OCI-LY7 (cell line): ENCODE data around the gene MAP2K2. TPM values are rescaled to one million over a fixed set of nuclear protein-coding genes. Genes with fewer than 3 reads are reported as not detected.

Source experiments
- BruUV-seq: library from RNA; stranded (reverse); fragments of 400-500 nt; replicated peaks from 2 replicates; lab custom pipeline; 2021; lab: Mats Ljungman, UMichigan
- CTCF ChIA-PET: fragments of 300-600 bp; sonication (Branson Sonifier 250); formaldehyde crosslinking; loops from one replicate; lab custom pipeline; 2022; ENCODE audit warnings: antibody characterized with exemption; ENCODE audit not compliant: unreplicated experiment; lab: Charles Lee
- POLR2A ChIA-PET: fragments of 300-600 bp; sonication (Branson Sonifier 250); formaldehyde crosslinking; loops from one replicate; lab custom pipeline; 2022; ENCODE audit warnings: antibody characterized with exemption; lab: Charles Lee
- DNase-seq: peaks from one replicate; pipeline ENCODE4 v3.0.0-alpha.2; 2015; ENCODE audit warnings: low spot score
- H2AFZ ChIP-seq: fragments of 200-600 bp; sonication (generic), shearing (Covaris generic); 2 replicates; pipeline ENCODE4 v1.6.1; 2014; ENCODE audit warnings: mild to moderate bottlenecking, antibody characterized with exemption, low read length, moderate library complexity
- H3K27ac ChIP-seq: fragments of 200-600 bp; sonication (generic); 2 replicates; pipeline ENCODE4 v1.5.1; 2014; ENCODE audit warnings: mixed run types, low read depth, mild to moderate bottlenecking, moderate library complexity, low read length, inconsistent platforms; ENCODE audit not compliant: poor library complexity, severe bottlenecking
- H3K36me3 ChIP-seq: fragments of 200-600 bp; sonication (generic); 2 replicates; pipeline ENCODE4 v1.6.1; 2014; ENCODE audit warnings: mild to moderate bottlenecking, antibody characterized with exemption, low read length, moderate library complexity, mixed read lengths; ENCODE audit not compliant: insufficient read depth
- H3K4me1 ChIP-seq: fragments of 200-600 bp; sonication (generic); 2 replicates; pipeline ENCODE4 v1.5.1; 2014; ENCODE audit warnings: mild to moderate bottlenecking, low read length; ENCODE audit not compliant: insufficient read depth, poor library complexity, severe bottlenecking
- H3K4me2 ChIP-seq: fragments of 200-600 bp; sonication (generic); 2 replicates; pipeline ENCODE4 v1.6.1; 2014; ENCODE audit warnings: mild to moderate bottlenecking, low read length
- H3K4me3 ChIP-seq: fragments of 200-600 bp; sonication (generic); 2 replicates; pipeline ENCODE4 v1.5.1; 2014; ENCODE audit warnings: mild to moderate bottlenecking, low read depth, low read length; ENCODE audit not compliant: poor library complexity, severe bottlenecking
- H3K79me2 ChIP-seq: fragments of 200-600 bp; sonication (generic); 2 replicates; pipeline ENCODE4 v1.6.1; 2016; ENCODE audit warnings: low read depth, mild to moderate bottlenecking, low read length, moderate library complexity, mixed read lengths; ENCODE audit not compliant: insufficient read depth
- H3K9me2 ChIP-seq: fragments of 200-600 bp; sonication (generic); 2 replicates; pipeline ENCODE4 v1.6.1; 2016; ENCODE audit warnings: mild to moderate bottlenecking, low read length, mixed read lengths; ENCODE audit not compliant: insufficient read depth
- H3K9me3 ChIP-seq: fragments of 200-600 bp; sonication (generic); 2 replicates; pipeline ENCODE4 v1.6.1; 2014; ENCODE audit warnings: mild to moderate bottlenecking, mixed run types, low read length, mixed read lengths
- H4K20me1 ChIP-seq: fragments of 200-600 bp; sonication (generic); 2 replicates; pipeline ENCODE4 v1.6.1; 2014; ENCODE audit warnings: mild to moderate bottlenecking, antibody characterized with exemption, low read length, moderate library complexity, mixed read lengths; ENCODE audit not compliant: insufficient read depth
- EZH2phosphoT487 ChIP-seq: fragments of 200-600 bp; sonication (generic); IDR thresholded peaks from 2 replicates; pipeline ENCODE4 v1.6.1; 2018; ENCODE audit warnings: low read depth, borderline replicate concordance, mild to moderate bottlenecking, mixed run types, antibody characterized with exemption, low read length, moderate library complexity, mixed read lengths
- intact Hi-C: fragments of 100-400 bp; cut with micrococcal nuclease; formaldehyde crosslinking; loops from one replicate; pipeline ENCODE4 v1.10.0; 2022; ENCODE audit not compliant: unreplicated experiment
- total RNA-seq, 2 experiments: library from RNA; depleted of rRNA in 1 of 2; stranded (reverse); fragments of >200 nt in 1 of 2; shearing (Covaris generic) in 1 of 2; gene quantifications; 2 replicates each; pipeline ENCODE4 v1.2.3, GENCODE V29; 2014 to 2022
- TF ChIP-seq, protein P1 (sequence below): fragments of 200-600 bp; sonication (generic); conservative IDR thresholded peaks from 2 replicates; pipeline ENCODE4 v1.5.1; 2014; ENCODE audit warnings: mild to moderate bottlenecking, antibody characterized with exemption, low read length, moderate library complexity, mixed read lengths

Gene MAP2K2
- total RNA-seq, 2 experiments from 2014 or later, result 105 to 116 TPM

DNA sequence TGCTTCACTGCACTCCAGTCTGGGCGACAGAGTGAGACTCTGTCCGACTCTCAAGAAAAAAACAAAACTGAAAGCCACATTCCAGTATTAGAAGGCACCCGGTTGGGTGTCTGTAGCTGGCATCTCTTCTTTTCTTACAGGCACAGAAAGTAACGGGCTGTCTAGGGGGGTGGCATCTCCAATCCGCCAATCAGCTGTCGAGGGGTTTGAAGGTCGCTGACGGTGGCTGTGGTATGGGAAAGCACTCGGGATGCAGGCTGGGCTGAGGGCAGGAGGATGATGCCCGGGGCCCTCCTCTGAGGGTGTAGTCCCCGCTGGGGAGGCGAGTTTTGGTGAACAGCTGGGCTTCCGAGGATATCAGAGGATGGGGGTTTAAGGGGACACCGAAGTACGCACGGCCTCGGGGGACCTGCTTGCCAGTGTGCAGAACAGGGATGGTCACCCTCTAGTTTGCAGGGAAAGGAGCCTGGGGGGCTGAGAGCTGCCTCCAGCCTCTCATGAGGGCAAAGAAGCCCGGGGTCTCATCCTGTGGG, 30.2 kb downstream of the MAP2K2 start:
- H3K27ac ChIP-seq, result no peak overlapping the region
- H2AFZ ChIP-seq, result no peak overlapping the region
- TF ChIP-seq EZH2phosphoT487, result no peak
- no peak for DNase-seq
- intact Hi-C loops, result no loop called here
- no peaks in the 10 kb centered on the region for H3K4me1 ChIP-seq
- BruUV-seq, result no TSS peak
- CTCF ChIA-PET, result no interaction called here
- H3K4me3 ChIP-seq, result no peak overlapping the region
- POLR2A ChIA-PET, result interaction anchor here (1.2 kb wide), 1 partner anchor 16 kb away, joined by 4 read pairs; no protein-coding TSS in a partner anchor
- H3K79me2 ChIP-seq, result no peaks in the 10 kb centered on the region
- H3K36me3 ChIP-seq, result peaks cover 46% of the 10 kb centered on the region
- H4K20me1 ChIP-seq, result no peaks in the 10 kb centered on the region
- H3K9me2 ChIP-seq, result no peaks in the 10 kb centered on the region
- H3K4me2 ChIP-seq, result no peak overlapping the region
- H3K9me3 ChIP-seq, result no peaks in the 10 kb centered on the region

DNA sequence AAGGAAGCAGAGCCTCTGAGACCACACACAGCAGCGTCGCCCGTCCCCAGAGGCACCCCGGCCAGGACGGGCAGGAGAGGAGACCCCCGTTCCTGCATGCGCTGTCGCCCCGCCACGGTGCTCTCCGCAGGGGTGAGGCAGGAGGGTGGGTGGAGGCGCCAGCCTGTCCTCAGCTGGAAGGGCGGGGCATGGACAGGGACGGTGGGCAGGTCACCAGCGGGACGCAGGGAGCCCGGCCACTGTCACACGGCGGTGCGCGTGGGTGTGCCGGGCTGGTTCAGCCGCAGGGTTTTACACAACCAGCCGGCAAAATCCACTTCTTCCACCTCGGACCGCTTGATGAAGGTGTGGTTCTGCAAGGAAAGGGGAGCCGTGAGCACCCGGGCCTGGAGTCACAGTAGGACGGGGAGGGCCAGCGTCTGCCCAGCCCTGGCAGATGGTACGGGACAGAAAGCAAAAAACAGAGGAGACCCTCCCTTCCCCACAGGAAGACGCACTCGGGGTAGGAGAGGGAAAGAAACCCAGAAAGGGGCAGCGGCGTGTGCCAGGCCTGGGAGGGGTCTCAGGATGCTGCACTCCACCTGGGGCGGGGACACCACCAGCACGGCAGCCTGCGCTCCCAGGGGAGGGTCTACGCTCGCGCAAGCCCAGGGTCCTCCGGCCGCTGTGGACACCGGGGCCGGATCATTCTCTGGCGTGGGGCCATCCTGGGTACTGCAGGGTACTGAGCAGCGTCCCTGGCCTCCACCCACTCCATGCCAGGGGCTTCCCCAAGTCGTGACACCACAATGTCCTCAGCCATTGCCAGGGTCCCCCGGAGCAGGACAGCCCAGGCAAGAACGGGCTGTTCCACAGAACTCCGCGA, 33.3 kb downstream of the MAP2K2 start:
- CTCF ChIA-PET, result no interaction called here
- H3K4me1 ChIP-seq, result no peaks in the 10 kb centered on the region
- no peak for DNase-seq
- TF ChIP-seq, protein P1, sequence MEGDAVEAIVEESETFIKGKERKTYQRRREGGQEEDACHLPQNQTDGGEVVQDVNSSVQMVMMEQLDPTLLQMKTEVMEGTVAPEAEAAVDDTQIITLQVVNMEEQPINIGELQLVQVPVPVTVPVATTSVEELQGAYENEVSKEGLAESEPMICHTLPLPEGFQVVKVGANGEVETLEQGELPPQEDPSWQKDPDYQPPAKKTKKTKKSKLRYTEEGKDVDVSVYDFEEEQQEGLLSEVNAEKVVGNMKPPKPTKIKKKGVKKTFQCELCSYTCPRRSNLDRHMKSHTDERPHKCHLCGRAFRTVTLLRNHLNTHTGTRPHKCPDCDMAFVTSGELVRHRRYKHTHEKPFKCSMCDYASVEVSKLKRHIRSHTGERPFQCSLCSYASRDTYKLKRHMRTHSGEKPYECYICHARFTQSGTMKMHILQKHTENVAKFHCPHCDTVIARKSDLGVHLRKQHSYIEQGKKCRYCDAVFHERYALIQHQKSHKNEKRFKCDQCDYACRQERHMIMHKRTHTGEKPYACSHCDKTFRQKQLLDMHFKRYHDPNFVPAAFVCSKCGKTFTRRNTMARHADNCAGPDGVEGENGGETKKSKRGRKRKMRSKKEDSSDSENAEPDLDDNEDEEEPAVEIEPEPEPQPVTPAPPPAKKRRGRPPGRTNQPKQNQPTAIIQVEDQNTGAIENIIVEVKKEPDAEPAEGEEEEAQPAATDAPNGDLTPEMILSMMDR, result no peak
- no peak for TF ChIP-seq EZH2phosphoT487
- peaks cover 20% of the 10 kb centered on the region; the same call in 1 of the 2 replicates for H3K36me3 ChIP-seq
- H3K4me3 ChIP-seq, result no peak overlapping the region
- no peaks in the 10 kb centered on the region for H3K9me3 ChIP-seq
- H3K27ac ChIP-seq, result no peak overlapping the region
- intact Hi-C loops, result no loop called here
- no peak overlapping the region for H2AFZ ChIP-seq
- H3K9me2 ChIP-seq, result no peaks in the 10 kb centered on the region
- no peaks in the 10 kb centered on the region for H4K20me1 ChIP-seq
- no peak overlapping the region for H3K4me2 ChIP-seq
- no peaks in the 10 kb centered on the region for H3K79me2 ChIP-seq
- no TSS peak for BruUV-seq
- POLR2A ChIA-PET, result no interaction called here

DNA sequence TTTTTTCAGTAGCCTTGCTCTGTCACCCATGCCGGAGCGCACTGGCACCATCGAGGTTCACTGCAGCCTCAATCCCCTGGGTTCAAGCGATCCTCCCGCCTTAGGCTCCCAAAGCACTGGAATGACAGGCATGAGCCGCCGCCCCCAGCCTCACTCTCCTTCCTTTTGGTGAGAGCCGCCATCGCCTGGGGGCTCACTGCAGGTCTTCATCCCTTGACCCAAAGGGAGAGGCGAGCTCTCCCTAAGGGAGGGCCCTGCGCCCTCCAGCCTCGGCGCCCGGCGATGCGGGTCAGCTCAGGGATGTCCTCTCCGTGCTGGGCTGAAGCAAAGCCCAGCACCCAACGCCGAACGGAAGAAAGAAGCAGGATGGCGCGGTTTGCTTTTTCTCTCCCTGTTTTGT, 34.0 kb downstream of the MAP2K2 start:
- Histone ChIP-seq H3K4me1 (no peaks in the 10 kb centered on the region), H3K27ac (no peak overlapping the region), H3K4me2 (no peak overlapping the region), H4K20me1 (no peaks in the 10 kb centered on the region), H3K9me3 (no peaks in the 10 kb centered on the region), H2AFZ (no peak overlapping the region), H3K4me3 (no peak overlapping the region), H3K36me3 (peaks cover 16% of the 10 kb centered on the region; the same call in 1 of the 2 replicates), H3K9me2 (no peaks in the 10 kb centered on the region), H3K79me2 (no peaks in the 10 kb centered on the region)
- intact Hi-C loops, result no loop called here
- BruUV-seq, result no TSS peak
- TF ChIP-seq EZH2phosphoT487, result no peak
- TF ChIP-seq, protein P1, result no peak
- POLR2A ChIA-PET, result no interaction called here
- CTCF ChIA-PET, result no interaction called here
- DNase-seq, result no peak
